Stromal cell of bone marrow (primary cell): Measurements from ENCODE around the gene ZNF408.

Experiments
- DNase-seq: peaks from one replicate; pipeline ENCODE4 v3.0.0-alpha.2; 2012; ENCODE audit warnings: low read depth

Gene ZNF408

GRCh38 chr11:46676436-46677158 lies 24.2 kb upstream of the ZNF408 start:
- DNase-seq: no peak

GRCh38 chr11:46677169-46677568 lies 23.7 kb upstream of the ZNF408 start:
- DNase-seq: no peak

DNA sequence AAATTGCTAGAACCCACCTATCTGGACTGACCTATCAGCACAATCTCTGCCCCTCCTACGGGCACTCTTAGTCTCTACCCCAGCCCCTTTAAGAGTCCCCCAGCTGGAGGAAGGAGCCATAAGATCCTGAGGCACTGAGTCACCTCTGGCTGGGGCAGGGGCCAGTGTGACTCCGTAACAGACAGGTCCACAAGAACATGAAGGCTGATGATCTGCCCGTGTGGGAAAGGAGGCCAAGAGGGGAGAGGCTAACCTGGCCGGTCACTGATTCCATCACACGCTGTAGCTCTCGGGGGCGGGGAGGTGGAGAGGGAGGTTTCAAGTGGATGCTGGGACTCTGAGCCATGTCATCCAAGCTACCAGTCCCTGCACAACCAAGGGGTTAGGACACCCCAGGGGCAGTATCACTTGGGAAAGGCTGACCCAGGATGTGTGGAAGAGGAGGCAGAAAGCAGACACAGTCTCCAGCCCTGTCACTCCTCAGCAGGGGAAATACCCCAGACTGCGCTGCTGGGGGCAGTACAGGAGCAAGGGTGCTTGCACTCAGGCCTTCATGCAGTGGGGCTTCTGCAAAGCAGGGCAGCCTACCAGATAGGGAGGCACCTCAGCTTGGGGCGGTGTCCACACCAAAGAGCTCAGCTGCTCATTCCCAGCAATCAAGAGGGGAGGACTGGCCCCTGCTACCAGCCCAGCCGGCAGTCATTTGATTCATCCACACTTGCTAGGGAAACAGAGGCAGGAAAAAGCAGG lies 22.7 kb upstream of the ZNF408 start:
- no peak for DNase-seq

GRCh38 chr11:46678741-46679130 lies 22.1 kb upstream of the ZNF408 start:
- no peak for DNase-seq

DNA sequence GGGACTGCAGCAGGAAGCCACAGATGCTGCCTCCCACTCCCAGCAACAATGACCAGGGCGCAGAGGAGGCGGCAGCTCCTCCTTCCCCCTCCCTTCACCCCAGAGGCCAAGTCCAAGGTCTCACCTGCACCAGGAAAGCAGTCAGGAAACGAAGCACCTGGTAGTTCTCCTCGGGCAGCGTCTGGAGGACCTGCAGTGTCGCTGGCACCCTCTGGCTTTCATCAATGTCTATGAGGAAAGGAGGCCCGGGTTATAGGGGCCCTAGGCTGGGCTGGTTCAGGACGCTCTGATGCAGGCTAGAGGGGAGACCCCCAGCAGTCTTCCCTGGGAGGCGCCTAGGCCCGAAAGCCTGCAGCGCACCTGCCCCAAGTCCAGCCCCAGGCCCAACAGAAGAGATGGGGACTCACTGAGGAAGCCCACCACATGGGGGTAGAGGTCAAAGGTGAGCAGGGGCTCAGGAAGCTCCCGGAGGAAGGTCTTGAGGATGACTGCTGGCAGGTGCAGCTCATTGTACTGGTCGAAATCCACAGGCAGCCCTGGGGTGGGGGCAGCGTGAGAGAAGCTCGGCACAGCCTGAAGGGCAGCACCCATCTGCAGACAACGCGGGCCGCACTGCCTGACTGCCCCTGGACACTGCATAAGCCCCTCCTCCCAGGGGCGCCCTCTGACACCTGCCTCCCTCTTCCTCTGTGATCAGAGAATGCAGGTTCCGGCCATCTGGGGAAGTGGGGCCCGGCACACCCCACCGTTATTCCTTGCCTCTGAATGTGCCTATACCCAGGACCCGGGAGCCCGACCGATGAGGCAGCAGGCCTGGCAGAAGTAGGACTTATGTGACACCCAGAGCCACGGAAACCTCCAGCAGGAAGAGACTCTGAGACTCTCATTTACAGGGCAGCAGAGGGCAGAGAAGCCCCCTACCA lies 21.3 kb upstream of the ZNF408 start:
- no peak for DNase-seq

DNA sequence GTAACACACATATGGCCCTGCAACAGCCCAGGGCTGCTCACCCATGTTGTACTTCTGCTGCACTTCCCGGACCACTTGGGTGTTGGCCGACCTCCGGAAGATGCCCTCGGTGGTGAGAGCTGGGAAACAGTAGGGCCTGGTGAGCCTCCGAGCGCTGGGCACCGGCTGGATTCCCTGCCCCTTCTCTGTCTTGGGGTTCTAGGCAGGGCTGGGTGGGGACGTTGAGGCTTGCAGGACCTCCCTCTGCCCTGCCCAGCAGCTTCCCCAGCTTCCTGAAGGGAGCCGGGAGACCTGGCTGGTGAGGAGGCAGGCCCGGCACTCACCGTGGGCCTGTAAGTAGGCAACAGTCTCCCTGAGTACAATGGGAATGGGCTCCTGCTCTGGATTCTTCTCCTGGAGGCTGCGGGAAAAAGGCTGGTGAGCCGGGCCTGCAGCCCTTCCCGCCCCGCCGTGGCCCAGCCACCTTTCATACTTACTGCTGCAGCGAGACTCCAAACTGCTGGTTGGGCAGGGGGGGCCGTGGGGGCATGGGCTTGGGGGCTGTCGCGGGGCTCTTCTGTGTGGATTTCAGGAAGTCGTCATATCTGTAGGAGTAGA lies 20.6 kb upstream of the ZNF408 start:
- no peak for DNase-seq

GRCh38 chr11:46680815-46681214 lies 20.0 kb upstream of the ZNF408 start:
- DNase-seq: no peak

DNA sequence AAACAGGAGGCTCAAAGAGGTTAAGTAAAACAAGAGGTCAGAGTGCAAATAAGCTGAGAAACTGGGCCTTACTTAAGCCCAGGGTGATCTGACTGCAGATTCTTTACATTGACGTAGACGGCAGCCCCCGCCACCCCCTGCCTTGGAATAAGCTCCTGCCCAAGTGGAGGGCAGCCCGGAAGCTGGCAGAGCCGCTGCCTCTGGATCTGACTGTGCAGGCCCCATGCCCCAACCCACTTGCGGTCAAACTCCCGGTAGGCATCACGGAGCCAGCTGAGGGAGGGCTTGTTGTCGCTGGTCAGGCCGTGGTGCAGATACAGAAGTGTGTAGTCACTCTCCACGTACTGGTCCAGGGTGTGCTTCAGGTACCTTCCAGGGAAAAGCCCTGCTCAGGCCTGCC lies 19.0 kb upstream of the ZNF408 start:
- DNase-seq: no peak

DNA sequence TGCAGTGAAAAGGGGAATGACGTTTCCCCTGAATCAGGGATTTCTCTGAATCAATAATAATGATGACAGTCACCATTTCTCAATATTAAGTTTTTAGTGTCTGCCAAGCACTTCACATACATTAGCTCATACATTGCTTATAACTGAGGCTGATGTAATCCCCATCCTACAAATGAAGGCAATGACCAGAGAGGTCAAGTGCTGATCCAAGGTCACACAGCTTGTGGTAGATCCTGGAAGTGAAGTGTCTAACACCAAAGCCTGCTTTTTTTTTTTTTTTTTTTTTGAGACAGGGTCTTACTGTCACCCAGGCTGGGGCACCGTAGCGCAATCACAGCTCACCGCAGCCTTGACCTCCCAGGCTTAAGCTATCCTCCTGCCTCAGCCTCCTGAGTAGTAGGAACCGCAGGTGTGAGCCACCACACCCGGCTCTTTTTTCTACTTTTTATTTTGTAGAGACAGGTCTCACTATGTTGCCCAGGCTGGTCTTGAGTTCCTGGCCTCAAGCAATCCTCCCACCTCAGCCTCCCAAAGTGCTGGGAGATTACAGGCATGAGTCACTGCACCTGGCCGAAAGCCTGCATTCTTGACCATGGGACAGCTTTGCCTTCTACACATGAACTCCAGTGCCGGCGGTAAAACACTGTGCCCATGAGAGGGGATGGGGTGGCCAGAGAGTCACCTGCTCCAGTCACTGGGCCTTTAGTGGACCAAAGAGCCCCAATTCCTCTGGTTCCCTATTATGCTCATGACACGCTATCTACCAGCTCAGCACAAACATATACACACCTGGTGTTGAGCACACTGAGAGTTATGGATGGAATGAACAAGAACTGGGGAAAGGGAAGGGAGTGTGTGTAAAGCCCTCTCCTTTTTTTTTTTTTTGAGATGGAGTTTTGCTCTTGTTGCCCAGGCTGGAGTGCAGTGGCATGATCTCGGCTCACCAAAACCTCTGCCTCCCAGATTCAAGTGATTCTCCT lies 17.8 kb upstream of the ZNF408 start:
- DNase-seq: no peak

GRCh38 chr11:46684367-46684766 lies 16.5 kb upstream of the ZNF408 start:
- DNase-seq: no peak

DNA sequence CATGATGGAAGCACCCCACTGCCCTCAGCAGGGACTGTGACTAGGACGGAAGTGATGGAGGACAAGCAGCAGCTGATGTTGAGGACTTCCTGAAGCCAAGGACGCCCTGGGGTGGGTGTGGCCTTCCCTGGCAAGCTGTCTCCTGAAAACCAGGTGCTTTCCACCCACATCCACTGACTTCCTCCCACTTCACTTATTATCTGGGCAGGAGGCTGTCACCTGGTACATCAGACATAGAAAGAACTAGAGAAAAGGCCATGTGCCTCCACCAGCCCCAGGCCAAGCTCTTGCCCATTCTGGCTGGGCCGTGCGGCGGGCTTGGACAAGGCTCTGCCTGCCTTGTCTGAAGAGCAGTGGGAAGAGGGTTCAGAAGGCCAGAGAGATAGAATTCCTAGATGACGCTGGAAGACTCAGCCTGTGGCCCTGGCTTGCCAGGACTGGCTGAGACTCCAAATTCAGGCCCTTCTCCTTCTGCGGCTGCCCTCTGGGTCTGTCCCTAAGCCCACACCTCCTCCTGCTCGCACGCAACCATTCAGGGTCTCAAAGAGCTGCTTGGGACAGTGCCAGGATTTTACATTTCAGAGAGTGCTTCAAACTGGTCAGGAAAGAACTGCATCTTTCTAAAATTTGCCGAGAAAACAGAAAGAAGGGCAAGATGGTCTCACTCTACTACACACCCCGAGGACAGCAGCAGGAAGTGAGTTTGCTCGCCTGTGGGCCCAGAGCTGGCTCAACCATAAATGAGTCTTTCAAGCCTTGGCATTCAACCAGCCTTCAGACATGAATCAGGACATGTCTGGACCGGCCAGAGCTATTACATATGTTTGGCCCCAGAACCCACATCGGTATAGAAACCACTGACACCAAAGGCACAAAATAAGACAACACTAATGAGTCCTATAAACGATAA lies 13.7 kb upstream of the ZNF408 start:
- peak; percentile 81 for DNase-seq

DNA sequence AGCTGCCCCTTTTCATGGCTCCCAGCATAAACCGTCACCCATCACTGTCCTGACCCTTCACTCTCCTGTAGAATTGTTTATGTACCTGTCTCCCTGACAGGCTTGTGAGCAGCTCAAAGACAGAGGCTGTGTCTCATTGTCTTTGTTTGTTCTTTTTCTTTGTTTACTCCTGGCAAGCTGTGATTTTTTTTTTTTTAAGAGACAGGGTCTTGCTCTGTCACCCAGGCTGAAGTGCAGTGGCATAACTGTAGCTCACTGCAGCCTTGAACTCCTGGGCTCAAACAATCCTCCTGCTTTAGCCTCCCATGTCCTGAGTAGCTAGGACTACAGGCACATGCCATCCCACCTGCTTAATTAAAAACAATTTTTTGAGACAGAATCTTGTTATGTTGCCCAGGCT lies 10.1 kb upstream of the ZNF408 start:
- DNase-seq: no peak

DNA sequence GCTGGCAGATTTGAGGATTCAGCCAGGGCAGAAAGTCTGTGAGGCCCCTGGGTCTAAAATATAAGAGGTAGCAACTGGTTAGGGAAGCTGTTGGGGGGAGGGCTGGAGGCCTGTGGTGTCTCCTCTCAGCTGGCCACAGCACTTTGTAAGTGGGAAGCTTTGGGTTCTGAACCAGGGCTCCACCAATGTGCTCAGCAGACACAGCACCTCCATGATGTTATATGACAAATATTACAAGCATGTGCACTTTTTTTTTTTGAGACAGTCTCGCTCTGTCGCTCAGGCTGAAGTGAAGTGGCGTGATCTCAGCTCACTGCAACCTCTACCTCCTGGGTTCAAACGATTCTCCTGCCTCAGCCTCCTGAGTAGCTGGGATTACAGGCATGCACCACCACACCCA lies 8.4 kb upstream of the ZNF408 start:
- DNase-seq: no peak

- peak; percentile 85 for DNase-seq
These were observed 7.2 kb upstream of the ZNF408 start for GRCh38 chr11:46693597-46694012.

- no peak for DNase-seq
These were observed 6.8 kb upstream of the ZNF408 start for GRCh38 chr11:46694072-46694471.

- no peak for DNase-seq
These were observed 6.2 kb upstream of the ZNF408 start for GRCh38 chr11:46694607-46695006.

GRCh38 chr11:46695345-46696211 lies 5.3 kb upstream of the ZNF408 start:
- DNase-seq: no peak

GRCh38 chr11:46696212-46696558 lies 4.6 kb upstream of the ZNF408 start:
- no peak for DNase-seq

DNA sequence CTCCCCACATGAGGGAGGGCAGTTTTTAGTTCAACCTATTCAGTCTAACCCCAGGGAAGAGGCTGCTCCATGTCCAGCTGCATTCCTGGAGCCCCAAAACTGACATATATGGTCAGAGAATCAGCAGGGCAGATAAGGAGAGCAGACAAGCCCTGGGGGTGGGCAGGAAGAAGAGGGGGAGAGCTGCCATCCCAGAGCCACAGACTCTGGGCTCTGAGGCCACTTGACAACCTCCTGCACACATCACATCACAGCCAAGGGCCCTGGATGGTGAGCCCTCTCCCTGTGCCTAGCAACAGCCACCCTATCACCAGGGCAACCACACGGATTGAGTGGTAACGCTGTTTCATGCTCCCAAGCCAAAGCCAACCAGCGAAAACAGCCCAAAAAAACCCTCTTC lies 3.5 kb upstream of the ZNF408 start:
- no peak for DNase-seq
